Tibial artery (tissue), 4 donors: ENCODE results near the gene NLRC5.
"Not testable (repeated sequence)": the region's sequence is repeated elsewhere in the genome, so short reads cannot be mapped to it uniquely, and the experiment has no call there.

Experiments used
- DNase-seq, 2 donors: peaks; one replicate each; pipeline ENCODE4 v3.0.0-alpha.2; 2019
- H3K27ac ChIP-seq, 2 donors: fragments of 200-600 bp; sonication (generic) in 1 of 2; 1 replicate in 1 of 2; 2 replicates in 1 of 2; pipeline ENCODE4 v1.5.1; 2018 to 2019; ENCODE audit warnings: mild to moderate bottlenecking in 1 of 2
- H3K27me3 ChIP-seq, 2 donors: fragments of 200-600 bp; sonication (generic) in 1 of 2; one replicate each; pipeline versions ENCODE4 v1.5.1 to v1.6.0; 2016 to 2019
- H3K36me3 ChIP-seq, 3 donors: fragments of 200-600 bp; sonication (generic) in 2 of 3; one replicate each; pipeline ENCODE4 v1.5.1; 2016 to 2019; ENCODE audit warnings: mild to moderate bottlenecking in 2 of 3
- H3K4me1 ChIP-seq, 4 donors: fragments of 200-600 bp; sonication (generic) in 2 of 4; 1 replicate in 3 of 4; 2 replicates in 1 of 4; pipeline ENCODE4 v1.5.1; 2016 to 2019
- H3K4me3 ChIP-seq, 2 donors: fragments of 200-600 bp; sonication (generic) in 1 of 2; 1 replicate in 1 of 2; 2 replicates in 1 of 2; pipeline ENCODE4 v1.5.1; 2018 to 2019; ENCODE audit warnings: mild to moderate bottlenecking in 2 of 2
- H3K9me3 ChIP-seq, 3 donors: fragments of 200-600 bp; sonication (generic) in 1 of 3; one replicate each; pipeline ENCODE4 v1.5.1; 2016 to 2019
- CTCF ChIP-seq, 2 experiments: fragments of 200-600 bp in 1 of 2; fragments of 450-650 bp in 1 of 2; IDR thresholded peaks; one replicate each; pipeline ENCODE4 v1.5.1; 2017 to 2019; ENCODE audit warnings: antibody characterized with exemption in 2 of 2, mild to moderate bottlenecking in 1 of 2, moderate library complexity in 1 of 2
- intact Hi-C: fragments of 100-400 bp; cut with DNase I; formaldehyde crosslinking; loops from one replicate; pipeline ENCODE4 v1.15.0; 2023; ENCODE audit warnings: low total_unique reads

Gene NLRC5

GRCh38 chr16:57096793-57097192 is 107.4 kb downstream of the NLRC5 start:
- no peaks in the 10 kb centered on the region for H3K36me3 ChIP-seq
- H3K27ac ChIP-seq: no peak overlapping the region
- no peak overlapping the region for H3K4me3 ChIP-seq
- no peaks in the 10 kb centered on the region for H3K27me3 ChIP-seq
- no peaks in the 10 kb centered on the region for H3K9me3 ChIP-seq
- TF ChIP-seq CTCF (IDR thresholded peaks at IDR 0.05): no peak
- intact Hi-C loops: no loop called here
- no peak for DNase-seq
- H3K4me1 ChIP-seq: peaks cover 0 to 33% (median 21%) of the 10 kb centered on the region in 4 donors

- H3K9me3 ChIP-seq: no peaks in the 10 kb centered on the region
- DNase-seq: no peak
- H3K4me3 ChIP-seq: no peak overlapping the region
- intact Hi-C loops: no loop called here
- TF ChIP-seq CTCF (IDR thresholded peaks at IDR 0.05): no peak
- H3K36me3 ChIP-seq: no peaks in the 10 kb centered on the region
- H3K4me1 ChIP-seq: peaks cover 0 to 25% (median 16%) of the 10 kb centered on the region in 4 donors
- H3K27ac ChIP-seq: no peak overlapping the region
- H3K27me3 ChIP-seq: no peaks in the 10 kb centered on the region
Observed at GRCh38 chr16:57098188-57098841, 109.0 kb downstream of the NLRC5 start.

GRCh38 chr16:57099965-57100364 is 110.6 kb downstream of the NLRC5 start:
- H3K9me3 ChIP-seq, DNase-seq, H3K27ac ChIP-seq, H3K4me3 ChIP-seq, H3K27me3 ChIP-seq, H3K36me3 ChIP-seq, H3K4me1 ChIP-seq: not testable (repeated sequence)
- intact Hi-C loops: loop anchor here (10.0 kb wide), 1 partner anchor 1095 kb away; the partner anchor contains the start of gene CSNK2A2

- TF ChIP-seq CTCF (IDR thresholded peaks at IDR 0.05): no peak
- Histone ChIP-seq H3K27me3 (no peaks in the 10 kb centered on the region), H3K4me1 (peaks cover 0 to 8% (median 3%) of the 10 kb centered on the region in 4 donors), H3K4me3 (no peak overlapping the region), H3K9me3 (no peaks in the 10 kb centered on the region), H3K27ac (no peak overlapping the region), H3K36me3 (no peaks in the 10 kb centered on the region)
- intact Hi-C loops: loop anchor here (10.0 kb wide), 1 partner anchor 1094 kb away; the partner anchor contains the start of gene CSNK2A2
- DNase-seq: no peak
Observed at GRCh38 chr16:57100445-57100844, 111.1 kb downstream of the NLRC5 start.

- H3K9me3 ChIP-seq: no peaks in the 10 kb centered on the region
- no peaks in the 10 kb centered on the region for H3K27me3 ChIP-seq
- no peaks in the 10 kb centered on the region for H3K36me3 ChIP-seq
- peaks cover 0 to 7% (median 2%) of the 10 kb centered on the region in 4 donors for H3K4me1 ChIP-seq
- no peak overlapping the region for H3K4me3 ChIP-seq
- intact Hi-C loops: loop anchor here (10.0 kb wide), 1 partner anchor 1092 kb away; the partner anchor contains the start of gene CSNK2A2
- H3K27ac ChIP-seq: no peak overlapping the region
- DNase-seq: no peak
- TF ChIP-seq CTCF (IDR thresholded peaks at IDR 0.05): no peak
Observed at GRCh38 chr16:57102888-57103851, 113.8 kb downstream of the NLRC5 start.

GRCh38 chr16:57104706-57105105 is 115.3 kb downstream of the NLRC5 start:
- no peaks in the 10 kb centered on the region for H3K27me3 ChIP-seq
- no peak overlapping the region for H3K27ac ChIP-seq
- H3K4me1 ChIP-seq: peaks cover 0 to 6% (median 0%) of the 10 kb centered on the region in 4 donors
- no peaks in the 10 kb centered on the region for H3K36me3 ChIP-seq
- H3K9me3 ChIP-seq: no peaks in the 10 kb centered on the region
- intact Hi-C loops: loop anchor here (10.0 kb wide), 1 partner anchor 1090 kb away; the partner anchor contains the start of gene CSNK2A2
- no peak for TF ChIP-seq CTCF (IDR thresholded peaks at IDR 0.05)
- DNase-seq: no peak
- H3K4me3 ChIP-seq: no peak overlapping the region
